ENCODE data around the gene WFDC2.

WFDC2 gene

GRCh38 chr20:45518282-45518681 is 48.7 kb downstream of the WFDC2 start:
- H3K9me3 ChIP-seq (ENCODE audit: control insufficient read depth, insufficient read depth, low read depth, low read length), result no peaks in the 10 kb centered on the region
- no peaks in the 10 kb centered on the region for H3K36me3 ChIP-seq (ENCODE audit: control insufficient read depth in 2 of 2, insufficient read depth in 1 of 2, low read length in 2 of 2)
- POLR2A ChIA-PET, result no interaction called here
- H3K4me3 ChIP-seq (ENCODE audit: low read depth, low read length), result no peak overlapping the region
- no peaks in the 10 kb centered on the region for H3K4me1 ChIP-seq (ENCODE audit: control insufficient read depth, insufficient read depth, low read length)
- CTCF ChIA-PET, result interaction anchor here (0.8 kb wide), 1 partner anchor 68 kb away, joined by 3 read pairs; no protein-coding TSS in a partner anchor
- TF ChIP-seq ZNF660 (tag by site-specific recombination; IDR thresholded peaks at IDR 0.05), result no peak
- no peak for TF ChIP-seq FEZF1 (tag by site-specific recombination; IDR thresholded peaks at IDR 0.05)
- H3K27ac ChIP-seq (ENCODE audit: extremely low read depth, low read depth, low read length), result no peak overlapping the region

GRCh38 chr20:45523821-45524220 is 54.3 kb downstream of the WFDC2 start:
- TF ChIP-seq ZNF747 (tag by site-specific recombination; IDR thresholded peaks at IDR 0.05), result no peak
- no peak for TF ChIP-seq ZNF610 (tag by site-specific recombination; IDR thresholded peaks at IDR 0.05; ENCODE audit: borderline replicate concordance)
- TF ChIP-seq, protein P1, sequence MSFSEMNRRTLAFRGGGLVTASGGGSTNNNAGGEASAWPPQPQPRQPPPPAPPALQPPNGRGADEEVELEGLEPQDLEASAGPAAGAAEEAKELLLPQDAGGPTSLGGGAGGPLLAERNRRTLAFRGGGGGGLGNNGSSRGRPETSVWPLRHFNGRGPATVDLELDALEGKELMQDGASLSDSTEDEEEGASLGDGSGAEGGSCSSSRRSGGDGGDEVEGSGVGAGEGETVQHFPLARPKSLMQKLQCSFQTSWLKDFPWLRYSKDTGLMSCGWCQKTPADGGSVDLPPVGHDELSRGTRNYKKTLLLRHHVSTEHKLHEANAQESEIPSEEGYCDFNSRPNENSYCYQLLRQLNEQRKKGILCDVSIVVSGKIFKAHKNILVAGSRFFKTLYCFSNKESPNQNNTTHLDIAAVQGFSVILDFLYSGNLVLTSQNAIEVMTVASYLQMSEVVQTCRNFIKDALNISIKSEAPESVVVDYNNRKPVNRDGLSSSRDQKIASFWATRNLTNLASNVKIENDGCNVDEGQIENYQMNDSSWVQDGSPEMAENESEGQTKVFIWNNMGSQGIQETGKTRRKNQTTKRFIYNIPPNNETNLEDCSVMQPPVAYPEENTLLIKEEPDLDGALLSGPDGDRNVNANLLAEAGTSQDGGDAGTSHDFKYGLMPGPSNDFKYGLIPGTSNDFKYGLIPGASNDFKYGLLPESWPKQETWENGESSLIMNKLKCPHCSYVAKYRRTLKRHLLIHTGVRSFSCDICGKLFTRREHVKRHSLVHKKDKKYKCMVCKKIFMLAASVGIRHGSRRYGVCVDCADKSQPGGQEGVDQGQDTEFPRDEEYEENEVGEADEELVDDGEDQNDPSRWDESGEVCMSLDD (tag by site-specific recombination; IDR thresholded peaks at IDR 0.05), result no peak
- no peak for TF ChIP-seq ZSCAN18 (tag by site-specific recombination; IDR thresholded peaks at IDR 0.05)
- POLR2A ChIA-PET, result no interaction called here
- CTCF ChIA-PET, result interaction anchor here (1.1 kb wide), 1 partner anchor 87 kb away, joined by 3 read pairs; no protein-coding TSS in a partner anchor
- Histone ChIP-seq H3K4me1 (ENCODE audit: control insufficient read depth, insufficient read depth, low read length) (no peaks in the 10 kb centered on the region), H3K4me3 (ENCODE audit: low read depth, low read length) (no peak overlapping the region), H3K36me3 (ENCODE audit: control insufficient read depth in 2 of 2, insufficient read depth in 1 of 2, low read length in 2 of 2) (no peaks in the 10 kb centered on the region), H3K27ac (ENCODE audit: extremely low read depth, low read depth, low read length) (no peak overlapping the region), H3K9me3 (ENCODE audit: control insufficient read depth, insufficient read depth, low read depth, low read length) (no peaks in the 10 kb centered on the region)

DNA sequence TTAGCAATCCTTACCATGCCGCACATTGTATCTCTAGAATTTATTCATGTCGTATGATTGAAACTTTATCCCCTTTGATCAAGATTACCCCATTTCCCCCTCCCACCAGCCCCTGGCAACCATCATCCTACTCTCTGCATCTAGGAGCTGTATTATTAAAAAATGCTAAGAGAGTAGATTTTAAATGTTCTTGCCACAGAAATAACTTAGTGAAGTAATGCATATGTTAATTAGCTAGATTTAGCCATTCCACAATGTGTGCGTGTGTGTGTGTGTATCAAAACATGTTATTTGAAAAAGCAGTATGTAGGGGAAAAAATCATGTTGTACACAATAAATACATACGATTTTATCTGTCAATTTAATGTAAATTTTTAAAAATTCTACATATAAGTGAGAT is 57.7 kb downstream of the WFDC2 start:
- ChIA-PET POLR2A (no interaction called here), CTCF (interaction anchor here (0.9 kb wide), 1 partner anchor 460 kb away, joined by 4 read pairs; no protein-coding TSS in a partner anchor)
- no peaks in the 10 kb centered on the region for H3K36me3 ChIP-seq (ENCODE audit: control insufficient read depth in 2 of 2, insufficient read depth in 1 of 2, low read length in 2 of 2)
- H3K27ac ChIP-seq (ENCODE audit: extremely low read depth, low read depth, low read length), result no peak overlapping the region
- no peak for TF ChIP-seq ZBTB1 (tag by site-specific recombination; IDR thresholded peaks at IDR 0.05)
- TF ChIP-seq KLF16 (tag by site-specific recombination; IDR thresholded peaks at IDR 0.05), result no peak
- no peak for TF ChIP-seq SP2 (tag by site-specific recombination; IDR thresholded peaks at IDR 0.05)
- no peak for TF ChIP-seq ZNF350 (tag by site-specific recombination; IDR thresholded peaks at IDR 0.05)
- no peak for TF ChIP-seq EGR2 (tag by site-specific recombination; IDR thresholded peaks at IDR 0.05; ENCODE audit: low read depth)
- TF ChIP-seq ZNF394 (tag by site-specific recombination; IDR thresholded peaks at IDR 0.05; ENCODE audit: borderline replicate concordance), result no peak
- TF ChIP-seq YY2 (tag by site-specific recombination; IDR thresholded peaks at IDR 0.05), result no peak
- TF ChIP-seq, protein P2, sequence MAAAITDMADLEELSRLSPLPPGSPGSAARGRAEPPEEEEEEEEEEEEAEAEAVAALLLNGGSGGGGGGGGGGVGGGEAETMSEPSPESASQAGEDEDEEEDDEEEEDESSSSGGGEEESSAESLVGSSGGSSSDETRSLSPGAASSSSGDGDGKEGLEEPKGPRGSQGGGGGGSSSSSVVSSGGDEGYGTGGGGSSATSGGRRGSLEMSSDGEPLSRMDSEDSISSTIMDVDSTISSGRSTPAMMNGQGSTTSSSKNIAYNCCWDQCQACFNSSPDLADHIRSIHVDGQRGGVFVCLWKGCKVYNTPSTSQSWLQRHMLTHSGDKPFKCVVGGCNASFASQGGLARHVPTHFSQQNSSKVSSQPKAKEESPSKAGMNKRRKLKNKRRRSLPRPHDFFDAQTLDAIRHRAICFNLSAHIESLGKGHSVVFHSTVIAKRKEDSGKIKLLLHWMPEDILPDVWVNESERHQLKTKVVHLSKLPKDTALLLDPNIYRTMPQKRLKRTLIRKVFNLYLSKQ (tag by site-specific recombination; IDR thresholded peaks at IDR 0.05; ENCODE audit: borderline replicate concordance), result no peak
- TF ChIP-seq GFI1B (tag by site-specific recombination; IDR thresholded peaks at IDR 0.05), result no peak
- TF ChIP-seq WT1 (tag by site-specific recombination; IDR thresholded peaks at IDR 0.05), result no peak
- TF ChIP-seq, protein P3, sequence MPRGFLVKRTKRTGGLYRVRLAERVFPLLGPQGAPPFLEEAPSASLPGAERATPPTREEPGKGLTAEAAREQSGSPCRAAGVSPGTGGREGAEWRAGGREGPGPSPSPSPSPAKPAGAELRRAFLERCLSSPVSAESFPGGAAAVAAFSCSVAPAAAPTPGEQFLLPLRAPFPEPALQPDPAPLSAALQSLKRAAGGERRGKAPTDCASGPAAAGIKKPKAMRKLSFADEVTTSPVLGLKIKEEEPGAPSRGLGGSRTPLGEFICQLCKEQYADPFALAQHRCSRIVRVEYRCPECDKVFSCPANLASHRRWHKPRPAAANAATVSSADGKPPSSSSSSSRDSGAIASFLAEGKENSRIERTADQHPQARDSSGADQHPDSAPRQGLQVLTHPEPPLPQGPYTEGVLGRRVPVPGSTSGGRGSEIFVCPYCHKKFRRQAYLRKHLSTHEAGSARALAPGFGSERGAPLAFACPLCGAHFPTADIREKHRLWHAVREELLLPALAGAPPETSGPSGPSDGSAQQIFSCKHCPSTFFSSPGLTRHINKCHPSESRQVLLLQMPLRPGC (tag by site-specific recombination; IDR thresholded peaks at IDR 0.05), result no peak
- TF ChIP-seq SALL2 (tag by site-specific recombination; IDR thresholded peaks at IDR 0.05; ENCODE audit: borderline replicate concordance), result no peak
- TF ChIP-seq ZNF302 (tag by site-specific recombination; IDR thresholded peaks at IDR 0.05; ENCODE audit: low read depth), result no peak
- TF ChIP-seq KLF9 (tag by site-specific recombination; IDR thresholded peaks at IDR 0.05; ENCODE audit: low read depth), result no peak
- TF ChIP-seq BCL11A (tag by site-specific recombination; IDR thresholded peaks at IDR 0.05; ENCODE audit: low read depth), result no peak
- TF ChIP-seq ZNF701 (tag by site-specific recombination; IDR thresholded peaks at IDR 0.05), result no peak
- TF ChIP-seq ZNF658 (tag by site-specific recombination; IDR thresholded peaks at IDR 0.05), result no peak
- no peak overlapping the region for H3K4me3 ChIP-seq (ENCODE audit: low read depth, low read length)
- H3K9me3 ChIP-seq (ENCODE audit: control insufficient read depth, insufficient read depth, low read depth, low read length), result no peaks in the 10 kb centered on the region
- H3K4me1 ChIP-seq (ENCODE audit: control insufficient read depth, insufficient read depth, low read length), result no peaks in the 10 kb centered on the region
